NCI-H2227 (cell line): ENCODE results near the gene PPT2.

Experiments used
- DNase-seq: peaks from one replicate; lab custom pipeline; 2025; ENCODE audit not compliant: unreplicated experiment; lab: John Stamatoyannopoulos, UW

PPT2 gene

GRCh38 chr6:32153564-32154513 is at the start of gene PPT2:
Gene PPT2, plus strand, starts transcription at chr6:32154141. Its CDS starts 454 bp downstream, at chr6:32154595.
- peak; percentile 94 for DNase-seq

- DNase-seq = no peak
Measured at GRCh38 chr6:32105433-32105832, 48.5 kb upstream of the PPT2 start.

- DNase-seq = no peak
Measured at GRCh38 chr6:32107406-32107805, 46.5 kb upstream of the PPT2 start.

GRCh38 chr6:32108094-32108627 is 45.8 kb upstream of the PPT2 start:
- DNase-seq = peak; percentile 40

GRCh38 chr6:32108727-32109113 is 45.2 kb upstream of the PPT2 start:
- DNase-seq = no peak

GRCh38 chr6:32109114-32109764 is 44.7 kb upstream of the PPT2 start, which contains the start of gene TNXB:
Gene TNXB, minus strand, starts transcription at chr6:32109338. Its CDS starts 11,140 bp downstream, at chr6:32098198.
- peak; percentile 17 for DNase-seq

GRCh38 chr6:32109765-32110160 is 44.2 kb upstream of the PPT2 start:
- no peak for DNase-seq

GRCh38 chr6:32110632-32111031 is 43.3 kb upstream of the PPT2 start:
- no peak for DNase-seq

GRCh38 chr6:32111424-32112066 is 42.4 kb upstream of the PPT2 start:
- no peak for DNase-seq

GRCh38 chr6:32112431-32112980 is 41.4 kb upstream of the PPT2 start:
- DNase-seq = no peak

GRCh38 chr6:32113386-32114352 is 40.3 kb upstream of the PPT2 start:
- DNase-seq = peak; percentile 39

GRCh38 chr6:32114796-32115195 is 39.1 kb upstream of the PPT2 start:
- no peak for DNase-seq

GRCh38 chr6:32115623-32116022 is 38.3 kb upstream of the PPT2 start:
- no peak for DNase-seq

GRCh38 chr6:32116674-32117073 is 37.3 kb upstream of the PPT2 start:
- peak; percentile 29 for DNase-seq

- no peak for DNase-seq
Measured at GRCh38 chr6:32117461-32117860, 36.5 kb upstream of the PPT2 start.

GRCh38 chr6:32118782-32119628 is 34.9 kb upstream of the PPT2 start:
- DNase-seq = peak; percentile 86

- no peak for DNase-seq
Measured at GRCh38 chr6:32120573-32121059, 33.3 kb upstream of the PPT2 start.

- DNase-seq = no peak
Measured at GRCh38 chr6:32123681-32124080, 30.3 kb upstream of the PPT2 start.

- DNase-seq = no peak
Measured at GRCh38 chr6:32126880-32127279, 27.1 kb upstream of the PPT2 start.
